HG03045 (cell line): ENCODE measurements around the gene HGF.
"Not testable (repeated sequence)": the region's sequence is repeated elsewhere in the genome, so short reads cannot be mapped to it uniquely, and the experiment has no call there.

Source experiments
- ATAC-seq: cut with Tn5 transposase; IDR thresholded peaks from one replicate; pipeline ENCODE4 v1.9.1; 2021; ENCODE audit warnings: mild to moderate bottlenecking, moderate library complexity; ENCODE audit not compliant: unreplicated experiment

HGF gene

GRCh38 chr7:81769891-81770727 is at the start of gene HGF:
Gene HGF (minus strand): TSS chr7:81770047. CDS start chr7:81769971, 76 bp downstream.
- no peak for ATAC-seq

- ATAC-seq, result no peak
These were observed 46.5 kb upstream of the HGF start for GRCh38 chr7:81816312-81816711.

- peak; percentile 89 for ATAC-seq
These were observed 43.1 kb upstream of the HGF start for GRCh38 chr7:81812866-81813476.

- peak; percentile 13 for ATAC-seq
These were observed 42.4 kb upstream of the HGF start for GRCh38 chr7:81811956-81812865.

GRCh38 chr7:81810476-81811155 is 40.8 kb upstream of the HGF start:
- no peak for ATAC-seq

GRCh38 chr7:81808310-81808709 is 38.5 kb upstream of the HGF start:
- not testable (repeated sequence) for ATAC-seq

- no peak for ATAC-seq
These were observed 33.4 kb upstream of the HGF start for GRCh38 chr7:81803267-81803666.

GRCh38 chr7:81802251-81802650 is 32.4 kb upstream of the HGF start:
- no peak for ATAC-seq

GRCh38 chr7:81801532-81801931 is 31.7 kb upstream of the HGF start:
- no peak for ATAC-seq

GRCh38 chr7:81791568-81792518 is 22.0 kb upstream of the HGF start:
- no peak for ATAC-seq

- ATAC-seq, result no peak
These were observed 20.8 kb upstream of the HGF start for GRCh38 chr7:81790686-81791085.

GRCh38 chr7:81790120-81790500 is 20.3 kb upstream of the HGF start:
- no peak for ATAC-seq

GRCh38 chr7:81789406-81790119 is 19.7 kb upstream of the HGF start:
- no peak for ATAC-seq

GRCh38 chr7:81788246-81788645 is 18.4 kb upstream of the HGF start:
- ATAC-seq, result no peak

GRCh38 chr7:81783818-81784217 is 14.0 kb upstream of the HGF start:
- no peak for ATAC-seq

GRCh38 chr7:81780914-81781693 is 11.3 kb upstream of the HGF start:
- ATAC-seq, result no peak

GRCh38 chr7:81779706-81780105 is 9.9 kb upstream of the HGF start:
- no peak for ATAC-seq

GRCh38 chr7:81777697-81778096 is 7.8 kb upstream of the HGF start:
- ATAC-seq, result no peak
